Naive thymus-derived CD4-positive, alpha-beta T cell (primary cell): ENCODE measurements around the gene ATOSA. TPM values are rescaled to one million over a fixed set of nuclear protein-coding genes. Genes with fewer than 3 reads are reported as not detected.
A peak's percentile ranks its signal among the peaks of the same experiment; 100 is the strongest.

Source experiments
- ATAC-seq: fragments of 150-1000 bp; cut with Tn5 transposase; 2 replicates; pipeline ENCODE4 v1.10.0; 2021; ENCODE audit warnings: mild to moderate bottlenecking, moderate library complexity
- CTCF ChIA-PET: fragments of 350-600 bp; sonication (Branson Sonifier 250); formaldehyde crosslinking; loops from one replicate; lab custom pipeline; 2021; ENCODE audit warnings: antibody characterized with exemption; lab: Charles Lee
- POLR2A ChIA-PET: fragments of 350-600 bp; sonication (Branson Sonifier 250); formaldehyde crosslinking; loops from one replicate; lab custom pipeline; 2021; ENCODE audit warnings: antibody characterized with exemption, inconsistent platforms; lab: Charles Lee
- DNase-seq, 9 donors: peaks; one replicate each; pipeline versions ENCODE4 v3.0.0 to v3.0.0-alpha.2; 2020 to 2022; ENCODE audit warnings: mixed read lengths in 1 of 9
- H3K27ac ChIP-seq: one replicate; pipeline ENCODE4 v1.7.0; 2013; ENCODE audit warnings: mild to moderate bottlenecking, low read depth, low read length, moderate library complexity
- H3K27me3 ChIP-seq, 2 donors: one replicate each; pipeline ENCODE4 v1.7.0; 2013; ENCODE audit warnings: low read length in 2 of 2, mild to moderate bottlenecking in 2 of 2, moderate library complexity in 2 of 2; ENCODE audit not compliant: control insufficient read depth in 2 of 2, insufficient read depth in 2 of 2
- H3K36me3 ChIP-seq, 3 experiments: 1 replicate in 2 of 3; 2 replicates in 1 of 3; pipeline ENCODE4 v1.7.0; 2013; ENCODE audit warnings: low read length in 3 of 3, mild to moderate bottlenecking in 3 of 3, moderate library complexity in 1 of 3; ENCODE audit not compliant: insufficient read depth in 3 of 3, control insufficient read depth in 2 of 3
- H3K4me1 ChIP-seq, 2 donors: one replicate each; pipeline ENCODE4 v1.7.0; 2013; ENCODE audit warnings: low read length in 2 of 2, mild to moderate bottlenecking in 2 of 2, moderate library complexity in 1 of 2; ENCODE audit not compliant: control insufficient read depth in 2 of 2, insufficient read depth in 2 of 2
- H3K4me3 ChIP-seq: 2 replicates; pipeline ENCODE4 v1.7.0; 2013; ENCODE audit warnings: mild to moderate bottlenecking, low read length
- H3K9me3 ChIP-seq, 3 experiments: 1 replicate in 2 of 3; 2 replicates in 1 of 3; pipeline ENCODE4 v1.7.0; 2013; ENCODE audit warnings: low read length in 3 of 3; ENCODE audit not compliant: control insufficient read depth in 2 of 3
- H3K27ac Mint-ChIP-seq, 9 donors: one replicate each; pipeline ENCODE4 v1.8.0; 2020 to 2022; ENCODE audit warnings: mixed read lengths in 9 of 9, mild to moderate bottlenecking in 8 of 9, moderate library complexity in 5 of 9, inconsistent platforms in 2 of 9
- H3K27me3 Mint-ChIP-seq, 5 donors: one replicate each; pipeline ENCODE4 v1.8.0; 2021 to 2022; ENCODE audit warnings: mixed read lengths in 5 of 5, mild to moderate bottlenecking in 1 of 5
- H3K36me3 Mint-ChIP-seq, 5 donors: one replicate each; pipeline ENCODE4 v1.8.0; 2020 to 2022; ENCODE audit warnings: mixed read lengths in 5 of 5, mild to moderate bottlenecking in 3 of 5, inconsistent platforms in 1 of 5
- H3K4me1 Mint-ChIP-seq, 7 donors: one replicate each; pipeline ENCODE4 v1.8.0; 2020 to 2022; ENCODE audit warnings: mixed read lengths in 7 of 7, mild to moderate bottlenecking in 3 of 7, inconsistent platforms in 1 of 7
- H3K4me3 Mint-ChIP-seq, 10 donors: one replicate each; pipeline ENCODE4 v1.8.0; 2020 to 2022; ENCODE audit warnings: mild to moderate bottlenecking in 10 of 10, mixed read lengths in 10 of 10, moderate library complexity in 6 of 10, inconsistent platforms in 2 of 10
- H3K9me3 Mint-ChIP-seq, 11 donors: one replicate each; pipeline ENCODE4 v1.8.0; 2020 to 2022; ENCODE audit warnings: mixed read lengths in 11 of 11, mild to moderate bottlenecking in 4 of 11, inconsistent platforms in 1 of 11, moderate library complexity in 1 of 11
- intact Hi-C, 2 donors: fragments of 100-400 bp; cut with micrococcal nuclease; formaldehyde crosslinking; loops; one replicate each; pipeline ENCODE4 v1.15.1; 2023
- polyA plus RNA-seq, 2 donors: library from polyadenylated mRNA; unstranded; fragments of 300-500 nt; fragmentation: Illumina TruSeq; gene quantifications; one replicate each; pipeline ENCODE4 v1.2.3, GENCODE V29; 2021
- total RNA-seq, 6 experiments: library from RNA in 5 of 6; stranded (reverse) in 5 of 6; gene quantifications; 1 replicate in 5 of 6; 2 replicates in 1 of 6; pipeline ENCODE4 v1.2.3 and lab custom pipeline; 2021 to 2026

The ATOSA gene
- total and polyA plus RNA-seq, 7 experiments from 2014 or later, result 8.3 to 117 (median 87.8) TPM

DNA sequence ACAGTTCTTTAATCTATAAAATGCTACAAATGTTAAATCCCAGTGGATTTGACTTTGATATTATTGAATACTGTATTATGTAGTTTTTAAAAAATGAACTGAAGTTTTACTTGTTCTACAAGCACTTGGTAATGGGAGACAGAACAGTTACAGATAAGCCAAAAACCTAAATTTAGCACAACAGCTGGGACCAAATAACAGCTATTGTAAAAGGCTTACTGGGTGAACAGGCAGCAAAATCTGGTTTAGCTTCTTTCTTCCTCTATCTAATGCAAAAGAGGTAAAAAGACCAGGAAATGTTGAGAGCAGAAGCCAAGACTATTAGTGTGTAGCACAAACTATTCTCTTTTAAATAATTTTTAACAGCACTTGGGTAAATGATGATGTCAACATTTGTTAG, 1.6 kb upstream of the ATOSA start:
- Histone ChIP-seq H3K4me1 (peaks cover 34 to 44% of the 10 kb centered on the region in 2 donors), H3K9me3 (no peaks in the 10 kb centered on the region), H3K4me3 (no peak overlapping the region), H3K27me3 (no peaks in the 10 kb centered on the region), H3K27ac (no peak overlapping the region), H3K36me3 (peaks cover 0 to 10% (median 0%) of the 10 kb centered on the region in 3 experiments)
- ATAC-seq (no peak), DNase-seq (no peak)
- peaks cover 0 to 14% (median 0%) of the 10 kb centered on the region in 5 donors for H3K27me3 Mint-ChIP-seq
- peaks cover 0 to 13% (median 4%) of the 10 kb centered on the region in 5 donors for H3K36me3 Mint-ChIP-seq
- H3K27ac Mint-ChIP-seq, result peak overlapping the region in 4 of 9 donors; percentile 32 to 97 (median 75)
- peaks cover 23 to 54% (median 39%) of the 10 kb centered on the region in 7 donors for H3K4me1 Mint-ChIP-seq
- POLR2A ChIA-PET, result interaction anchor here (0.7 to 2.5 kb wide), 3 partner anchors 11 to 501 kb away, joined by 3 to 11 read pairs (median 3); no protein-coding TSS in a partner anchor
- H3K9me3 Mint-ChIP-seq, result no peaks in the 10 kb centered on the region
- CTCF ChIA-PET, result no interaction called here
- intact Hi-C loops, result loop anchor here in 1 of 2 donors (2.0 kb wide), 1 partner anchor 192 kb away; no protein-coding TSS in a partner anchor
- peak overlapping the region in 2 of 10 donors; percentile 42 to 94 for H3K4me3 Mint-ChIP-seq

DNA sequence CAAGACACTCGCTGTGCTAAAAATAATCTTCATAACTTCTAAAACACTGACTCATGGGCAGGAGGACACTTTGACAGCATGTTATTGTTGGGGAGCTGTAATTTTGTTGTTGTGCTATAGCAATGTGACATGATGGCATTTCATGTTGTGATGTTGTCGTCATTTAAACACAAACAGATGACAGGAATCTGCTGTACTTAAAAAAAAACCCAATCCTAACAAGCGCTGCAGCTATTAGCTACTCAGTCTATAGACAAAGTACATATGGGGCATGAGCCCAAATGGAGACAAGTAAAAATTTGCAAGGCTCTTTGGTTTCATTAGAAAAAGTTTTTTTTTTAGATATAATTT, 828 bp upstream of the ATOSA start:
- peaks cover 31 to 61% (median 46%) of the 10 kb centered on the region in 7 donors for H3K4me1 Mint-ChIP-seq
- CTCF ChIA-PET, result interaction anchor here (0.6 to 1.0 kb wide), 2 partner anchors 18 to 320 kb away, joined by 3 to 4 read pairs; no protein-coding TSS in a partner anchor
- H3K36me3 Mint-ChIP-seq, result peaks cover 3 to 17% (median 8%) of the 10 kb centered on the region in 5 donors
- peaks cover 0 to 12% (median 0%) of the 10 kb centered on the region in 5 donors for H3K27me3 Mint-ChIP-seq
- peak overlapping the region; percentile 45 to 97 (median 87) for H3K27ac Mint-ChIP-seq
- Histone ChIP-seq H3K4me3 (no peak overlapping the region), H3K27me3 (no peaks in the 10 kb centered on the region), H3K4me1 (peaks cover 35 to 50% of the 10 kb centered on the region in 2 donors), H3K36me3 (peaks cover 0 to 10% (median 0%) of the 10 kb centered on the region in 3 experiments), H3K27ac (peak overlapping the region; percentile 99), H3K9me3 (no peaks in the 10 kb centered on the region)
- ATAC-seq (no peak), DNase-seq (no peak)
- POLR2A ChIA-PET, result interaction anchor here (0.6 to 3.1 kb wide), 6 partner anchors 31 to 500 kb away, joined by 4 to 13 read pairs (median 8); partner anchors contain the start of gene MYO5A
- intact Hi-C loops, result loop anchor here in 1 of 2 donors (2.0 kb wide), 1 partner anchor 191 kb away; no protein-coding TSS in a partner anchor
- no peaks in the 10 kb centered on the region for H3K9me3 Mint-ChIP-seq
- H3K4me3 Mint-ChIP-seq, result peak overlapping the region; percentile 62 to 100 (median 92)

DNA sequence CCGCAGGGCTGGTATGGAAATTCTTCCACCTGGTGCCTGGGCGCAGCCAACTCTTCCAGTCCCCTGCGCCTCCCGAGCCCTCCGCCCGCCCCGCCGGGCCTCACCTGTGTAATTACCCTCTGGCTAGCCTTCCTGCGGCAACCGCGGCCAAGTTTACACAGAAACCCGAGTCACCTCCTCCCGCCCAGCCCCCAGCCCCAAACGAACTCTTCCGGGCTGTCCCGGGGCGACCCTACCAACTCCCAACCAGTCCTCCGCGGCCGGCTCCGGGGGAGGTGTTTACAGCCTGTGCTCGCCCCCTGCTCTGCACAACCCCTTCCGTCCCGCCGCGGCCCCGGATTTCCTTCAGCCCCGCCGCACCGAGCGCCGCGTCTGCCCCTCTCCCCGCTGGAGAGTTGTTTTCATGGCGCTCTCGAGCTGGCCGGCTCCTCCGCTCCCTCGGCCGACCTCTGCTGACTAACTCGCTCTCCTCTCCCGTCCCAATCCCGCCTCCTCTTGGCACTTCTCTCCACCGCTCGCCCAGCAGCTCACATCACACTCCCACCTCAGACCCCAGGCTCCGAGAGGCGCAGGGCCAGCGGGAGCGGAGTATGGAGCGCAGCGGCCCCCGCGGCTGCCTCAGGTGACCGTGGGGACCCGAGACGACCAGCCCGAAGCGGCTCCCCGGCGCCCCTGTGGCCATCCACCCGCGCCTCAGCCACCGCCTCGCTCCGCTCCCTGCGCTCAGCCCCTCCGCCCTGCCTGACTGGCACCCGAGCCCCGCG, 538 bp downstream of the ATOSA start:
- peak overlapping the region; percentile 91 to 100 (median 96) for H3K4me3 Mint-ChIP-seq
- peak; percentile 39 to 68 (median 64) for DNase-seq
- peaks cover 0 to 15% (median 2%) of the 10 kb centered on the region in 3 experiments for H3K36me3 ChIP-seq
- CTCF ChIA-PET, result no interaction called here
- ATAC-seq, result peak; percentile 61
- peaks cover 0 to 12% (median 0%) of the 10 kb centered on the region in 5 donors for H3K27me3 Mint-ChIP-seq
- no peaks in the 10 kb centered on the region for H3K9me3 Mint-ChIP-seq
- H3K9me3 ChIP-seq, result no peaks in the 10 kb centered on the region
- POLR2A ChIA-PET, result interaction anchor here (0.8 to 3.1 kb wide), 8 partner anchors 32 to 755 kb away, joined by 3 to 13 read pairs (median 6); partner anchors contain the start of gene MYO5A
- no peaks in the 10 kb centered on the region for H3K27me3 ChIP-seq
- peak overlapping the region; percentile 99 for H3K27ac ChIP-seq
- peaks cover 33 to 54% of the 10 kb centered on the region in 2 donors for H3K4me1 ChIP-seq
- peaks cover 27 to 59% (median 44%) of the 10 kb centered on the region in 7 donors for H3K4me1 Mint-ChIP-seq
- H3K36me3 Mint-ChIP-seq, result peaks cover 3 to 19% (median 9%) of the 10 kb centered on the region in 5 donors
- H3K27ac Mint-ChIP-seq, result peak overlapping the region; percentile 94 to 100 (median 99)
- intact Hi-C loops, result loop anchor here (1.0 to 10.0 kb wide), 14 partner anchors 18 to 706 kb away; partner anchors contain the start of genes ARPP19 (in 2 of the 2) and LEO1 (in 1 of the 2)
- peak overlapping the region; percentile 82 for H3K4me3 ChIP-seq

DNA sequence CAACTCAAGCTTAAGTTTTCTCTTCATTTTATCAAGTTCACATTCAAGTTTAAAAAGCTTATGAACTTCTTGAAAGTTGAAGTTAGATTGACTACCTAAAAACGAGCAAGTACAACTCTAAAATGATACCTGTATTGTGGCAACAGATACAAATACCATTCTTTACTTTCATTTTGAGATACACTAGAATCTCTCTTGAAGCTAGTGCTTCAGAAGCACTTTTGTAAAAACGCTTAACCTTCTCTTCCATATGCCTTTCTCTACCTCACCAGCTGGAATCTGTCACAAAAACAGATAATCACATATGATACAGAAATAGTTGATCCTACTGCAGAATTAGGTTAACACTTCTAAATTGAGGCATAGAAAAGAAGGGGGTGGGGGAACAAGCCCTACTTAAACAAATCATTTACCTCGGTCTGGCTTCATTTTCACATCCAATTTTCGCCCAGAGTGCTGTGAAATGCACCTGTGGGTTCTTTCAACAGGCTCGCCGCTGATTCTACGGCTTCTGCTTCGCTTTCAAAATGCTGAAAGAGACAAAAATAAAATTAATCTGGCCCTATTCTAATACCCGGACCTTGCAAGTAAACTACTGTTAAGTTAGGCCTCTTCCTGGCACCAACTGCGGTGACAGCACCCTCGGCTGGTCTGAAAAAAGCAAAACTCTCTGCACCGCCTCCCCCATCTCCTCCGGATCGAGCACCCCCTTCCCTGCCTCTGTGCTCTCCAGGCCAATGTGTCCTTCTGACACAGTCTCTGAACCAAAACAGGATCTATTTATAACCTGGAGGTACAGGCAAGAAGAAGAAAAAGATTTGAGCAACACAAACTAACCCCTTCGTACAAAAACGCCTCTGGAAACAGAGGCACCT, 1.4 kb downstream of the ATOSA start:
- H3K4me3 ChIP-seq, result peak overlapping the region; percentile 82
- peaks cover 0 to 12% (median 0%) of the 10 kb centered on the region in 5 donors for H3K27me3 Mint-ChIP-seq
- ChIA-PET CTCF (interaction anchor here (0.8 to 1.6 kb wide), 4 partner anchors 12 to 58 kb away, joined by 3 to 6 read pairs (median 4); no protein-coding TSS in a partner anchor), POLR2A (interaction anchor here (0.8 to 3.1 kb wide), 8 partner anchors 8 to 381 kb away, joined by 3 to 19 read pairs (median 6); partner anchors contain the start of gene MYO5A)
- H3K27ac Mint-ChIP-seq, result peak overlapping the region; percentile 94 to 100 (median 99)
- no peaks in the 10 kb centered on the region for H3K27me3 ChIP-seq
- H3K4me1 Mint-ChIP-seq, result peaks cover 22 to 61% (median 45%) of the 10 kb centered on the region in 7 donors
- no peaks in the 10 kb centered on the region for H3K9me3 Mint-ChIP-seq
- peak overlapping the region; percentile 91 to 100 (median 96) for H3K4me3 Mint-ChIP-seq
- H3K36me3 Mint-ChIP-seq, result peaks cover 12 to 27% (median 16%) of the 10 kb centered on the region in 5 donors
- DNase-seq, result peak; percentile 14 to 73 (median 62)
- peaks cover 25 to 46% of the 10 kb centered on the region in 2 donors for H3K4me1 ChIP-seq
- H3K36me3 ChIP-seq, result peaks cover 0 to 22% (median 2%) of the 10 kb centered on the region in 3 experiments
- H3K9me3 ChIP-seq, result no peaks in the 10 kb centered on the region
- intact Hi-C loops, result loop anchor here (1.0 to 10.0 kb wide), 11 partner anchors 17 to 706 kb away; partner anchors contain the start of gene LEO1 (in 1 of the 2)
- peak; percentile 58 for ATAC-seq
- peak overlapping the region; percentile 99 for H3K27ac ChIP-seq

DNA sequence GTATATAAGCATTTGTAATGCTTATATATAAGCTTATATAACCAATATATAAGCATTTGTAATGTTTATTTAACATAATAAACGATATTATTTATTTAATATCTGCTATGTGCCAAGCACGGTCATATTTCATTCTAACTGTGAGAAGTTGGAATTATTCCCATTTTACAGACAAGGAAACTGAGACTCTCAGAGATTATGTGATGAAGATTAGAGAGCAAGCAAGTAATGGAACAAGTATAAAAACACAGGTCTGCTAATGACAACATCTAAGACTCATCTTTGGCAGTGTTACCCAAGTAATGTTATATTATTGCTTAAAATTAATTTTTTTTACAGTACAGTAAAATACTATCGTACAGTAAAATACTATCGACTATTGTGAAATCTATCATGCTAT, 4.4 kb downstream of the ATOSA start:
- Mint-ChIP-seq H3K4me1 (peaks cover 23 to 68% (median 45%) of the 10 kb centered on the region in 7 donors), H3K27ac (peak overlapping the region in 1 of 9 donors; percentile 11), H3K27me3 (no peaks in the 10 kb centered on the region), H3K9me3 (no peaks in the 10 kb centered on the region), H3K4me3 (peak overlapping the region in 1 of 10 donors; percentile 52), H3K36me3 (peaks cover 20 to 41% (median 36%) of the 10 kb centered on the region in 5 donors)
- DNase-seq, result no peak
- ATAC-seq, result no peak
- H3K4me3 ChIP-seq, result no peak overlapping the region
- no peaks in the 10 kb centered on the region for H3K27me3 ChIP-seq
- ChIA-PET CTCF (interaction anchor here (1.7 kb wide), 1 partner anchor 60 kb away, joined by 7 read pairs; no protein-coding TSS in a partner anchor), POLR2A (no interaction called here)
- H3K36me3 ChIP-seq, result peaks cover 2 to 41% (median 7%) of the 10 kb centered on the region in 3 experiments
- intact Hi-C loops, result loop anchor here (5.0 to 10.0 kb wide), 3 partner anchors 50 to 703 kb away; partner anchors contain the start of gene LEO1 (in 1 of the 2)
- H3K27ac ChIP-seq, result no peak overlapping the region
- peaks cover 17 to 40% of the 10 kb centered on the region in 2 donors for H3K4me1 ChIP-seq
- no peaks in the 10 kb centered on the region for H3K9me3 ChIP-seq
